Adrenal gland (tissue), 12 donors: ENCODE measurements around the gene CASP10. TPM values are rescaled to one million over a fixed set of nuclear protein-coding genes. Genes with fewer than 3 reads are reported as not detected.

Source experiments
- DNase-seq, 7 donors: peaks; one replicate each; pipeline ENCODE4 v3.0.0-alpha.2; 2019 to 2020
- H3K27ac ChIP-seq, 5 donors: fragments of 200-600 bp; sonication (generic) in 4 of 5; 1 replicate in 3 of 5; 2 replicates in 2 of 5; pipeline versions ENCODE4 v1.5.1 to v1.8.0; 2016 to 2020; ENCODE audit warnings: mild to moderate bottlenecking in 1 of 5
- H3K27me3 ChIP-seq: fragments of 200-600 bp; 2 replicates; pipeline ENCODE4 v1.8.0; 2021
- H3K36me3 ChIP-seq, 2 donors: fragments of 200-600 bp; replicated peaks in 1 of 2; 1 replicate in 1 of 2; 2 replicates in 1 of 2; pipeline versions ENCODE4 v1.5.1 to v1.8.0; 2018 to 2022
- H3K4me1 ChIP-seq, 2 donors: fragments of 200-600 bp; replicated peaks in 1 of 2; 1 replicate in 1 of 2; 2 replicates in 1 of 2; pipeline versions ENCODE4 v1.5.1 to v1.8.0; 2018 to 2021
- H3K4me3 ChIP-seq, 4 donors: fragments of 200-600 bp; sonication (generic) in 3 of 4; one replicate each; pipeline ENCODE4 v1.5.1; 2016 to 2018
- H3K9me3 ChIP-seq, 3 donors: fragments of 200-600 bp; sonication (generic) in 1 of 3; replicated peaks in 1 of 3; 1 replicate in 2 of 3; 2 replicates in 1 of 3; pipeline versions ENCODE4 v1.5.1 to v1.8.0; 2016 to 2021
- POLR2A ChIP-seq, 2 donors: fragments of 450-650 bp; IDR thresholded peaks; one replicate each; pipeline ENCODE4 v1.6.1; 2017; ENCODE audit warnings: antibody characterized with exemption in 2 of 2, mild to moderate bottlenecking in 2 of 2, moderate library complexity in 1 of 2
- WGBS, 4 donors: extraction: QIAGEN DNeasy Blood & Tissue Kit in 2 of 4; methylation state at CpG; one replicate each; pipeline versions ENCODE4 v1.1.5 to v1.1.7; 2013 to 2017; 5-methylcytosine and 5-hydroxymethylcytosine counted together
- intact Hi-C, 2 donors: fragments of 100-400 bp; cut with DNase I; formaldehyde crosslinking; loops; one replicate each; pipeline versions ENCODE4 v1.14.1 to v1.15.0; 2022 to 2023
- polyA plus RNA-seq, 3 donors: library from polyadenylated mRNA; stranded (reverse); fragments of 200-250 nt in 2 of 3; fragments of 350-450 nt in 1 of 3; fragmentation: Illumina TruSeq in 1 of 3; extraction: RNeasy Lipid Tissue Mini Kit (QIAGEN cat#74804) in 1 of 3; gene quantifications; one replicate each; pipeline ENCODE4 v1.2.3, GENCODE V29; 2013 to 2014
- total RNA-seq, 9 donors: library from RNA; depleted of rRNA in 4 of 9; stranded (reverse); fragments of >200 nt in 4 of 9; fragments of 120-200 nt in 1 of 9; fragmentation: NEBNext Ultra II Directional in 1 of 9; extraction: Animal tissue kit (Norgen Biotek cat#: 25700) in 1 of 9; gene quantifications; one replicate each; pipeline versions ENCODE4 v1.1.0 to v1.2.4, GENCODE V29; 2013 to 2023
- TF ChIP-seq, protein P1 (sequence below), 6 experiments: fragments of 450-650 bp in 4 of 6; fragments of 200-600 bp in 2 of 6; sonication (generic) in 1 of 6; IDR thresholded peaks; 1 replicate in 5 of 6; 2 replicates in 1 of 6; pipeline versions ENCODE4 v1.5.1 to v1.8.0; 2016 to 2021; ENCODE audit warnings: antibody characterized with exemption in 6 of 6, mild to moderate bottlenecking in 2 of 6, moderate library complexity in 1 of 6
- donor health status: healthy with polysubstance abuse.
- donor health status: Bipolar disorder and iron deficiency.
- donor health status: DM: yes; HTN: yes; CAD: no.
- donor health status: DM: no; HTN: no; CAD: no.
- donor health status: DM: no; HTN: no; CAD: no.
- donor health status: DM: yes; HTN: yes; CAD: no.

The CASP10 gene
- total and polyA plus RNA-seq, 12 donors: 2.5 to 12.8 (median 5.2) TPM

DNA sequence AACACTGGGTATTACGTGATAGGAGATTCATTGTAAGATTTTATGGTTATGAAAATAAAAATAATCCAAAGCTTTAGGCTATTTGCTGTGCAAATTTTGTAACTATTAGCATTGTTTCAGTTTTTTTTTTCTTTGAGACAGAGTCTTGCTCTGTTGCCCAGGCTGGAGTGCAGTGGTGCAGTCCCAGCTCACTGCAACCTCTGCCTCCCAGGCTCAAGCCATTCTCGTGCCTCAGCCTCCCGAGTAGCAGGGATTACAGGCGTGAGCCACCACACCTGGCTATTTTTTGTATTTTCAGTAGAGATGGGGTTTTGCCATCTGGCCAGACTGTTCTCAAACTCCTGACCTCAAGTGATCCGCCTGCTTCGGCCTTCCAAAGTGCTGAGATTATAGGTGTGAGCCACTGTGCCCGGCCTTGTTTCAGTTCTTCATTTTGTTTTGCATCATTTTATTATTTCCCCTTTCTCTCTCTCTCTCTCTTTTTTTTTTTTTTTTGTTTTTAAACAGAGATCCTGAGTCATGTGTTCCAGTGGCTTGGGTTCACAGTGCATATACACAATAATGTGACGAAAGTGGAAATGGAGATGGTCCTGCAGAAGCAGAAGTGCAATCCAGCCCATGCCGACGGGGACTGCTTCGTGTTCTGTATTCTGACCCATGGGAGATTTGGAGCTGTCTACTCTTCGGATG lies 25.8 kb downstream of the CASP10 start:
- WGBS, 4 donors: 75 to 86% (median 78%) methylated on average over 11 to 12 of the region's 12 CpGs
- no peaks in the 10 kb centered on the region for H3K27me3 ChIP-seq
- H3K4me1 ChIP-seq: no peaks in the 10 kb centered on the region
- H3K27ac ChIP-seq: peak overlapping the region in 2 of 5 donors; percentile 36 to 52
- H3K9me3 ChIP-seq: no peaks in the 10 kb centered on the region
- intact Hi-C loops: no loop called here
- no peaks in the 10 kb centered on the region for H3K36me3 ChIP-seq
- peak in 6 of 7 donors; percentile 20 to 57 (median 46) for DNase-seq
- TF ChIP-seq POLR2A (IDR thresholded peaks at IDR 0.05): no peak
- TF ChIP-seq, protein P1, sequence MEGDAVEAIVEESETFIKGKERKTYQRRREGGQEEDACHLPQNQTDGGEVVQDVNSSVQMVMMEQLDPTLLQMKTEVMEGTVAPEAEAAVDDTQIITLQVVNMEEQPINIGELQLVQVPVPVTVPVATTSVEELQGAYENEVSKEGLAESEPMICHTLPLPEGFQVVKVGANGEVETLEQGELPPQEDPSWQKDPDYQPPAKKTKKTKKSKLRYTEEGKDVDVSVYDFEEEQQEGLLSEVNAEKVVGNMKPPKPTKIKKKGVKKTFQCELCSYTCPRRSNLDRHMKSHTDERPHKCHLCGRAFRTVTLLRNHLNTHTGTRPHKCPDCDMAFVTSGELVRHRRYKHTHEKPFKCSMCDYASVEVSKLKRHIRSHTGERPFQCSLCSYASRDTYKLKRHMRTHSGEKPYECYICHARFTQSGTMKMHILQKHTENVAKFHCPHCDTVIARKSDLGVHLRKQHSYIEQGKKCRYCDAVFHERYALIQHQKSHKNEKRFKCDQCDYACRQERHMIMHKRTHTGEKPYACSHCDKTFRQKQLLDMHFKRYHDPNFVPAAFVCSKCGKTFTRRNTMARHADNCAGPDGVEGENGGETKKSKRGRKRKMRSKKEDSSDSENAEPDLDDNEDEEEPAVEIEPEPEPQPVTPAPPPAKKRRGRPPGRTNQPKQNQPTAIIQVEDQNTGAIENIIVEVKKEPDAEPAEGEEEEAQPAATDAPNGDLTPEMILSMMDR (IDR thresholded peaks at IDR 0.05): no peak
- H3K4me3 ChIP-seq: no peak overlapping the region

DNA sequence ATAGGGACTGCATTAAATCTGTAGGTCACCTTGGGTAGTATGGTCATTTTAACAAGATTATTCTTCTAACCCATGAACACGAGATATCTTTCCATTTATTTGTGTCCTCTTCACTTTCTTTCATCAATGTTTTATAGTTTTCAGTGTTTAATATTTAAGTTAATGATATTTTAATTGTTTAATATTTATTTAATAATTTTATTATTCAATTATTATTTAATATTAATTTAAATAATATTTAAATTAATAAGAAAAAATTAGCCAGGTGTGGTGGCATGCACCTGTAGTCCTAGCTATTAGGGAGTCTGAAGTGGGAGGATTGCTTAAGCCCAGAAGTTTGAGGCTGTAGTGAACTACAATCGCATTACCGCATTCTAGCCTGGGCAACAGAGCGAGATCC lies 33.0 kb downstream of the CASP10 start:
- no peaks in the 10 kb centered on the region for H3K27me3 ChIP-seq
- peaks cover 0 to 7% of the 10 kb centered on the region in 2 donors for H3K36me3 ChIP-seq
- H3K4me3 ChIP-seq: no peak overlapping the region
- WGBS, 4 donors: 92 to 98% (median 95%) methylated on average over 4 of the region's 4 CpGs
- no peak overlapping the region for H3K27ac ChIP-seq
- no peak for TF ChIP-seq POLR2A (IDR thresholded peaks at IDR 0.05)
- TF ChIP-seq, protein P1 (IDR thresholded peaks at IDR 0.05): no peak
- peaks cover 4 to 10% of the 10 kb centered on the region in 2 donors for H3K4me1 ChIP-seq
- intact Hi-C loops: no loop called here
- H3K9me3 ChIP-seq: no peaks in the 10 kb centered on the region
- DNase-seq: no peak

DNA sequence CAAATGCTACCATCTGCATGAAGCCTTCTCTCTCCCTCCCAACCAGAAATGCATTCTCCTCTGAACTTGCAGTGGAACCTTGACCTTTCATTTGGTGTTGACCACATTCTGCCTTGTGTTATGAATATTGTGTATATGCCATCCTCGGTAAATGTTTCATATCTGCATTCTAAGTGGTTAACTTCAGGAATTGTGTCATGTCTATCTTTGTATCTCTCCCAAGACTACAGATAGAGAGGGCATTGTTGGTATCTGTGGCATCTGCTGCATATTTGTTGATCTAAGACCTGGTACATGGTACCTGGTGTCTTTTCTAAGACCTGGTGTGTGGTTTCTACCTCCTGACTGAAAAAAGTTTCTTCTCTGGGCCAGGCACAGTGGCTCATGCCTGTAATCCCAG lies 34.0 kb downstream of the CASP10 start:
- H3K4me3 ChIP-seq: no peak overlapping the region
- WGBS, 4 donors: 58 to 73% (median 62%) methylated on average over 1 of the region's 1 CpG
- H3K27ac ChIP-seq: no peak overlapping the region
- peaks cover 4 to 10% of the 10 kb centered on the region in 2 donors for H3K4me1 ChIP-seq
- TF ChIP-seq, protein P1 (IDR thresholded peaks at IDR 0.05): no peak
- TF ChIP-seq POLR2A (IDR thresholded peaks at IDR 0.05): no peak
- H3K36me3 ChIP-seq: peaks cover 0 to 7% of the 10 kb centered on the region in 2 donors
- H3K27me3 ChIP-seq: no peaks in the 10 kb centered on the region
- intact Hi-C loops: no loop called here
- no peaks in the 10 kb centered on the region for H3K9me3 ChIP-seq
- DNase-seq: no peak

DNA sequence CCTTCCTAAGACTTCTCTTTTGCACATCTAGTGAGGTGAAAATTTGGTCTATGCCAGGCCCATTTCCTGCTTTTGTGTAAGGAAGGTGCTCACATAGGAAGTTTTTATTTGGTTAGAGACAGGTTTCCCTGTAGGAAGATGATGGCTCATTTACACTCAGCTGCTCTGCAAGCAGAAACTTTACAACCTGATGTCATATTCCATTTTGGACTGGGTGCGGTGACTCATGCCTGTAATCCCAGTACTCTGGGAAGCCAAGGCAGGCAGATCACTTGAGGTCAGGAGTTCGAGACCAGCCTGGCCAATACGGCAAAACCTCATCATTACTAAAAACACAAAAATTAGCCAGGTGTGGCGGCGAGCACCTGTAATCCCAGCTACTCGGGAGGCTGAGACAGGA lies 35.8 kb downstream of the CASP10 start:
- H3K27ac ChIP-seq: no peak overlapping the region
- H3K9me3 ChIP-seq: no peaks in the 10 kb centered on the region
- peaks cover 4 to 10% of the 10 kb centered on the region in 2 donors for H3K4me1 ChIP-seq
- H3K36me3 ChIP-seq: peaks cover 0 to 7% of the 10 kb centered on the region in 2 donors
- H3K4me3 ChIP-seq: no peak overlapping the region
- no peaks in the 10 kb centered on the region for H3K27me3 ChIP-seq
- TF ChIP-seq, protein P1 (IDR thresholded peaks at IDR 0.05): no peak
- TF ChIP-seq POLR2A (IDR thresholded peaks at IDR 0.05): no peak
- DNase-seq: no peak
- 88 to 100% (median 93%) methylated on average over 6 of the region's 6 CpGs for WGBS, 4 donors
- intact Hi-C loops: no loop called here
